Non-pigmented ciliary epithelial cell (primary cell): ENCODE data around the gene ACOXL.

ENCODE experiments used
- DNase-seq: peaks from one replicate; pipeline ENCODE4 v3.0.0-alpha.2; 2010; ENCODE audit warnings: low read depth

Gene ACOXL

GRCh38 chr2:111117598-111118480, 385.5 kb downstream of the ACOXL start:
- DNase-seq = peak; percentile 46

GRCh38 chr2:111118481-111118980, 386.2 kb downstream of the ACOXL start:
- DNase-seq = no peak

GRCh38 chr2:111118981-111119821, 386.8 kb downstream of the ACOXL start:
- DNase-seq = no peak

GRCh38 chr2:111119822-111120252, 387.5 kb downstream of the ACOXL start:
- no peak for DNase-seq

- DNase-seq = peak; percentile 47
These were observed 388.1 kb downstream of the ACOXL start, which contains the start of gene BCL2L11 for GRCh38 chr2:111120253-111121027. Gene BCL2L11 (plus strand): TSS chr2:111120914. CDS start chr2:111123746, 2,832 bp downstream.

- DNase-seq = no peak
These were observed 388.9 kb downstream of the ACOXL start for GRCh38 chr2:111121028-111121827.

GRCh38 chr2:111121828-111122630, 389.7 kb downstream of the ACOXL start:
- no peak for DNase-seq

GRCh38 chr2:111122631-111123421, 390.5 kb downstream of the ACOXL start:
- DNase-seq = no peak

- no peak for DNase-seq
These were observed 391.4 kb downstream of the ACOXL start for GRCh38 chr2:111123751-111124150.

GRCh38 chr2:111126581-111126980, 394.2 kb downstream of the ACOXL start:
- DNase-seq = no peak

GRCh38 chr2:111127351-111127750, 395.0 kb downstream of the ACOXL start:
- DNase-seq = no peak

GRCh38 chr2:111128096-111128495, 395.7 kb downstream of the ACOXL start:
- DNase-seq = no peak

- no peak for DNase-seq
These were observed 401.2 kb downstream of the ACOXL start for GRCh38 chr2:111133603-111134002.

- no peak for DNase-seq
These were observed 401.7 kb downstream of the ACOXL start for GRCh38 chr2:111134055-111134454.

- DNase-seq = no peak
These were observed 403.0 kb downstream of the ACOXL start for GRCh38 chr2:111135237-111135909.

GRCh38 chr2:111135910-111136297, 403.5 kb downstream of the ACOXL start:
- no peak for DNase-seq

GRCh38 chr2:111138839-111139238, 406.5 kb downstream of the ACOXL start:
- no peak for DNase-seq

- DNase-seq = no peak
These were observed 407.4 kb downstream of the ACOXL start for GRCh38 chr2:111139637-111140317.
